Measurements from ENCODE around the gene EMID1. TPM values are rescaled to one million over a fixed set of nuclear protein-coding genes. Genes with fewer than 3 reads are reported as not detected.
A peak's percentile ranks its signal among the peaks of the same experiment; 100 is the strongest.

Gene EMID1
- polyA plus RNA-seq, 1 of the 3 experiments (the other 2 are of a cell fraction): 1.1 TPM

DNA sequence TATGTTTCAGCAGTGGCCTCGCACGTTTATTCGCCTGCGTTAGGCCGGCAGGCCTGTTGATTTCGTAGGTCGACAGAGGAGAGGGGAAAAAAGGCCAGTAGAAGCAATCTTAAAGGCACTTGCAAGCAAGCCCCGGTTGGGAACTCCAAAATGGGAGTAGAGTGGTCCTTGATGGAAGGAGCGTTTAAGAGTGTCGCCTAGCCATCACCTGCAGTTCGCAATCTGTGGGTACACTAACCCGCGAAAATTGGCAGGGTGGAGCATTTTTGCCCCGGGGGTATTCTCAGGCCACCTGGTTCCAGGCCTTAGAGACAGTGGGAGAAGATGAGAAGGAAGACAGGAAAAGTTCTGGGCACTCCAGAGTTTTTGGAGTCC lies 63.5 kb downstream of the EMID1 start:
- Histone ChIP-seq H3K79me2 (ENCODE audit: insufficient read depth) (peaks cover 81% of the 10 kb centered on the region), H2AFZ (ENCODE audit: low read depth) (no peak overlapping the region), H3K36me3 (replicated peaks in 1 of 2; ENCODE audit: control insufficient read depth in 1 of 2, insufficient read depth in 2 of 2, low read length in 1 of 2) (peaks cover 49 to 54% of the 10 kb centered on the region in 2 experiments), H3K9me2 (no peaks in the 10 kb centered on the region), H3F3A (replicated peaks; ENCODE audit: insufficient read depth) (peaks cover 3% of the 10 kb centered on the region), H3K9me3 (no peaks in the 10 kb centered on the region), H4K20me1 (ENCODE audit: insufficient read depth) (peaks cover 57% of the 10 kb centered on the region), H3K4me2 (peak overlapping the region; percentile 99), H3K27ac (ENCODE audit: low read depth in 2 of 2, low read length in 1 of 2) (peak overlapping the region; percentile 95 to 99), H3K9ac (peak overlapping the region; percentile 99), H3K4me3 (ENCODE audit: low read depth in 2 of 2, low read length in 1 of 2) (peak overlapping the region; percentile 95 to 97), H3K27me3 (ENCODE audit: insufficient read depth) (no peaks in the 10 kb centered on the region), H3K4me1 (ENCODE audit: control insufficient read depth in 1 of 2, insufficient read depth in 2 of 2, low read depth in 1 of 2, low read length in 1 of 2) (peaks cover 25 to 39% of the 10 kb centered on the region in 2 experiments)
- ChIA-PET CTCF (interaction anchor here (1.0 kb wide), 1 partner anchor 76 kb away, joined by 3 read pairs; no protein-coding TSS in a partner anchor), POLR2A (no interaction called here)
- 0% methylated on average over 14 of the region's 14 CpGs for WGBS (ENCODE audit: low lambda C conversion rate)
- TF ChIP-seq MEF2A (IDR thresholded peaks at IDR 0.05; ENCODE audit: borderline replicate concordance, low read depth) (no peak), RFX5 (IDR thresholded peaks at IDR 0.05; ENCODE audit: low read length) (no peak), NRF1 (IDR thresholded peaks at IDR 0.05; ENCODE audit: low read depth, low read length) (no peak), TEAD4 (IDR thresholded peaks at IDR 0.05; ENCODE audit: borderline replicate concordance, insufficient read depth) (no peak), FOXM1 (IDR thresholded peaks at IDR 0.05; ENCODE audit: low read depth) (no peak), JUND (IDR thresholded peaks at IDR 0.05) (no peak), MXI1 (IDR thresholded peaks at IDR 0.05; ENCODE audit: low read depth, low read length) (no peak), GATA2 (CRISPR knock-in tag; IDR thresholded peaks at IDR 0.05) (no peak), RAD21 (IDR thresholded peaks at IDR 0.05; ENCODE audit: low read length) (no peak), FOXJ3 (CRISPR knock-in tag; IDR thresholded peaks at IDR 0.05) (no peak)
- TF ChIP-seq, protein P1, sequence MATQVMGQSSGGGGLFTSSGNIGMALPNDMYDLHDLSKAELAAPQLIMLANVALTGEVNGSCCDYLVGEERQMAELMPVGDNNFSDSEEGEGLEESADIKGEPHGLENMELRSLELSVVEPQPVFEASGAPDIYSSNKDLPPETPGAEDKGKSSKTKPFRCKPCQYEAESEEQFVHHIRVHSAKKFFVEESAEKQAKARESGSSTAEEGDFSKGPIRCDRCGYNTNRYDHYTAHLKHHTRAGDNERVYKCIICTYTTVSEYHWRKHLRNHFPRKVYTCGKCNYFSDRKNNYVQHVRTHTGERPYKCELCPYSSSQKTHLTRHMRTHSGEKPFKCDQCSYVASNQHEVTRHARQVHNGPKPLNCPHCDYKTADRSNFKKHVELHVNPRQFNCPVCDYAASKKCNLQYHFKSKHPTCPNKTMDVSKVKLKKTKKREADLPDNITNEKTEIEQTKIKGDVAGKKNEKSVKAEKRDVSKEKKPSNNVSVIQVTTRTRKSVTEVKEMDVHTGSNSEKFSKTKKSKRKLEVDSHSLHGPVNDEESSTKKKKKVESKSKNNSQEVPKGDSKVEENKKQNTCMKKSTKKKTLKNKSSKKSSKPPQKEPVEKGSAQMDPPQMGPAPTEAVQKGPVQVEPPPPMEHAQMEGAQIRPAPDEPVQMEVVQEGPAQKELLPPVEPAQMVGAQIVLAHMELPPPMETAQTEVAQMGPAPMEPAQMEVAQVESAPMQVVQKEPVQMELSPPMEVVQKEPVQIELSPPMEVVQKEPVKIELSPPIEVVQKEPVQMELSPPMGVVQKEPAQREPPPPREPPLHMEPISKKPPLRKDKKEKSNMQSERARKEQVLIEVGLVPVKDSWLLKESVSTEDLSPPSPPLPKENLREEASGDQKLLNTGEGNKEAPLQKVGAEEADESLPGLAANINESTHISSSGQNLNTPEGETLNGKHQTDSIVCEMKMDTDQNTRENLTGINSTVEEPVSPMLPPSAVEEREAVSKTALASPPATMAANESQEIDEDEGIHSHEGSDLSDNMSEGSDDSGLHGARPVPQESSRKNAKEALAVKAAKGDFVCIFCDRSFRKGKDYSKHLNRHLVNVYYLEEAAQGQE (IDR thresholded peaks at IDR 0.05; ENCODE audit: low read depth, low read length): no peak
- TF ChIP-seq, protein P2, sequence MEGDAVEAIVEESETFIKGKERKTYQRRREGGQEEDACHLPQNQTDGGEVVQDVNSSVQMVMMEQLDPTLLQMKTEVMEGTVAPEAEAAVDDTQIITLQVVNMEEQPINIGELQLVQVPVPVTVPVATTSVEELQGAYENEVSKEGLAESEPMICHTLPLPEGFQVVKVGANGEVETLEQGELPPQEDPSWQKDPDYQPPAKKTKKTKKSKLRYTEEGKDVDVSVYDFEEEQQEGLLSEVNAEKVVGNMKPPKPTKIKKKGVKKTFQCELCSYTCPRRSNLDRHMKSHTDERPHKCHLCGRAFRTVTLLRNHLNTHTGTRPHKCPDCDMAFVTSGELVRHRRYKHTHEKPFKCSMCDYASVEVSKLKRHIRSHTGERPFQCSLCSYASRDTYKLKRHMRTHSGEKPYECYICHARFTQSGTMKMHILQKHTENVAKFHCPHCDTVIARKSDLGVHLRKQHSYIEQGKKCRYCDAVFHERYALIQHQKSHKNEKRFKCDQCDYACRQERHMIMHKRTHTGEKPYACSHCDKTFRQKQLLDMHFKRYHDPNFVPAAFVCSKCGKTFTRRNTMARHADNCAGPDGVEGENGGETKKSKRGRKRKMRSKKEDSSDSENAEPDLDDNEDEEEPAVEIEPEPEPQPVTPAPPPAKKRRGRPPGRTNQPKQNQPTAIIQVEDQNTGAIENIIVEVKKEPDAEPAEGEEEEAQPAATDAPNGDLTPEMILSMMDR (IDR thresholded peaks at IDR 0.05): no peak
- TF ChIP-seq, protein P3, sequence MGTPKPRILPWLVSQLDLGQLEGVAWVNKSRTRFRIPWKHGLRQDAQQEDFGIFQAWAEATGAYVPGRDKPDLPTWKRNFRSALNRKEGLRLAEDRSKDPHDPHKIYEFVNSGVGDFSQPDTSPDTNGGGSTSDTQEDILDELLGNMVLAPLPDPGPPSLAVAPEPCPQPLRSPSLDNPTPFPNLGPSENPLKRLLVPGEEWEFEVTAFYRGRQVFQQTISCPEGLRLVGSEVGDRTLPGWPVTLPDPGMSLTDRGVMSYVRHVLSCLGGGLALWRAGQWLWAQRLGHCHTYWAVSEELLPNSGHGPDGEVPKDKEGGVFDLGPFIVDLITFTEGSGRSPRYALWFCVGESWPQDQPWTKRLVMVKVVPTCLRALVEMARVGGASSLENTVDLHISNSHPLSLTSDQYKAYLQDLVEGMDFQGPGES (IDR thresholded peaks at IDR 0.05; ENCODE audit: low read depth, low read length): no peak
- TF ChIP-seq, protein P4, sequence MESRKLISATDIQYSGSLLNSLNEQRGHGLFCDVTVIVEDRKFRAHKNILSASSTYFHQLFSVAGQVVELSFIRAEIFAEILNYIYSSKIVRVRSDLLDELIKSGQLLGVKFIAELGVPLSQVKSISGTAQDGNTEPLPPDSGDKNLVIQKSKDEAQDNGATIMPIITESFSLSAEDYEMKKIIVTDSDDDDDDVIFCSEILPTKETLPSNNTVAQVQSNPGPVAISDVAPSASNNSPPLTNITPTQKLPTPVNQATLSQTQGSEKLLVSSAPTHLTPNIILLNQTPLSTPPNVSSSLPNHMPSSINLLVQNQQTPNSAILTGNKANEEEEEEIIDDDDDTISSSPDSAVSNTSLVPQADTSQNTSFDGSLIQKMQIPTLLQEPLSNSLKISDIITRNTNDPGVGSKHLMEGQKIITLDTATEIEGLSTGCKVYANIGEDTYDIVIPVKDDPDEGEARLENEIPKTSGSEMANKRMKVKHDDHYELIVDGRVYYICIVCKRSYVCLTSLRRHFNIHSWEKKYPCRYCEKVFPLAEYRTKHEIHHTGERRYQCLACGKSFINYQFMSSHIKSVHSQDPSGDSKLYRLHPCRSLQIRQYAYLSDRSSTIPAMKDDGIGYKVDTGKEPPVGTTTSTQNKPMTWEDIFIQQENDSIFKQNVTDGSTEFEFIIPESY (IDR thresholded peaks at IDR 0.05; ENCODE audit: borderline replicate concordance, low read depth): no peak
- DNase-seq: no peak
